OCI-LY3 (cell line): ENCODE measurements around the gene GPR55.

Experiments used
- H2AFZ ChIP-seq: fragments of 200-600, 300-600 bp; shearing (Covaris generic); 2 replicates; pipeline ENCODE4 v1.6.0; 2014; ENCODE audit warnings: antibody characterized with exemption, low read depth, low read length
- H3K27ac ChIP-seq: fragments of 200-600, 300-600 bp; sonication (generic); 2 replicates; pipeline ENCODE4 v1.5.1; 2014; ENCODE audit warnings: mild to moderate bottlenecking, low read length, moderate library complexity, mixed read lengths
- H3K27me3 ChIP-seq: fragments of 200-600, 300-600 bp; sonication (generic); 2 replicates; pipeline ENCODE4 v1.6.1; 2014; ENCODE audit warnings: low read depth, low read length, mixed read lengths
- H3K36me3 ChIP-seq: fragments of 200-600, 300-600 bp; sonication (generic); replicated peaks from 2 replicates; pipeline ENCODE3; 2014; ENCODE audit warnings: low read depth, low read length, mixed read lengths
- H3K4me1 ChIP-seq: fragments of 300-600, 200-600 bp; sonication (generic); 2 replicates; pipeline ENCODE4 v1.6.1; 2014; ENCODE audit warnings: low read length, mixed read lengths
- H3K4me2 ChIP-seq: fragments of 200-600, 300-600 bp; sonication (generic); 2 replicates; pipeline ENCODE4 v1.6.1; 2014; ENCODE audit warnings: low read length, mixed read lengths
- H3K4me3 ChIP-seq: fragments of 300-600, 200-600 bp; sonication (generic); 2 replicates; pipeline ENCODE4 v1.5.1; 2014; ENCODE audit warnings: antibody characterized with exemption, mild to moderate bottlenecking, low read length, moderate library complexity
- H3K79me2 ChIP-seq: fragments of 300-600, 200-600 bp; shearing (Covaris generic); 2 replicates; pipeline ENCODE4 v1.6.1; 2014; ENCODE audit warnings: mild to moderate bottlenecking, low read length, mixed read lengths
- H3K9ac ChIP-seq: fragments of 300-600, 200-600 bp; shearing (Covaris generic); 2 replicates; pipeline ENCODE4 v1.6.0; 2014; ENCODE audit warnings: mild to moderate bottlenecking, low read length, moderate library complexity
- H3K9me3 ChIP-seq: fragments of 200-600, 300-600 bp; shearing (Covaris generic); 2 replicates; pipeline ENCODE4 v1.6.1; 2014; ENCODE audit warnings: low read length, mixed read lengths; ENCODE audit not compliant: insufficient read depth
- H4K20me1 ChIP-seq: fragments of 200-600, 300-600 bp; sonication (generic); 2 replicates; pipeline ENCODE4 v1.6.1; 2016; ENCODE audit warnings: low read length, mixed read lengths; ENCODE audit not compliant: insufficient read depth
- CTCF ChIP-seq: fragments of 200-600, 300-600 bp; sonication (generic); IDR thresholded peaks from 2 replicates; pipeline ENCODE4 v1.5.1; 2014; ENCODE audit warnings: antibody characterized with exemption, low read length, low read depth
- EZH2phosphoT487 ChIP-seq: fragments of 200-600 bp; shearing (Covaris generic); IDR thresholded peaks from 2 replicates; pipeline ENCODE4 v1.6.1; 2018; ENCODE audit warnings: antibody characterized with exemption, mixed run types, low read depth

The GPR55 gene

GRCh38 chr2:230914886-230915285 is 10.2 kb downstream of the GPR55 start:
- no peak overlapping the region for H3K9ac ChIP-seq
- peaks cover 37% of the 10 kb centered on the region for H3K4me1 ChIP-seq
- H3K4me2 ChIP-seq: peak overlapping the region; percentile 16; the same call in 1 of the 2 replicates
- H3K36me3 ChIP-seq: no peaks in the 10 kb centered on the region
- no peak for TF ChIP-seq EZH2phosphoT487
- no peak for TF ChIP-seq CTCF
- H2AFZ ChIP-seq: no peak overlapping the region
- no peaks in the 10 kb centered on the region for H3K9me3 ChIP-seq
- no peaks in the 10 kb centered on the region for H4K20me1 ChIP-seq
- H3K27me3 ChIP-seq: no peaks in the 10 kb centered on the region
- H3K27ac ChIP-seq: no peak overlapping the region
- no peak overlapping the region for H3K4me3 ChIP-seq
- H3K79me2 ChIP-seq: no peaks in the 10 kb centered on the region

- H2AFZ ChIP-seq: no peak overlapping the region
- no peaks in the 10 kb centered on the region for H3K79me2 ChIP-seq
- H3K9ac ChIP-seq: no peak overlapping the region
- no peaks in the 10 kb centered on the region for H3K36me3 ChIP-seq
- H3K27me3 ChIP-seq: no peaks in the 10 kb centered on the region
- H3K9me3 ChIP-seq: no peaks in the 10 kb centered on the region
- H3K4me1 ChIP-seq: peaks cover 37% of the 10 kb centered on the region
- H3K27ac ChIP-seq: no peak overlapping the region
- TF ChIP-seq EZH2phosphoT487 (no peak), CTCF (peak; percentile 75)
- H3K4me3 ChIP-seq: no peak overlapping the region
- H3K4me2 ChIP-seq: peak overlapping the region; percentile 13; the same call in 1 of the 2 replicates
- H4K20me1 ChIP-seq: no peaks in the 10 kb centered on the region
Measured at GRCh38 chr2:230913406-230914143, 11.5 kb downstream of the GPR55 start.

GRCh38 chr2:230912724-230913123 is 12.3 kb downstream of the GPR55 start:
- no peak overlapping the region for H3K9ac ChIP-seq
- peaks cover 37% of the 10 kb centered on the region for H3K4me1 ChIP-seq
- H3K27ac ChIP-seq: no peak overlapping the region
- no peak overlapping the region for H2AFZ ChIP-seq
- no peaks in the 10 kb centered on the region for H3K36me3 ChIP-seq
- H3K4me3 ChIP-seq: no peak overlapping the region
- H3K9me3 ChIP-seq: no peaks in the 10 kb centered on the region
- H3K79me2 ChIP-seq: no peaks in the 10 kb centered on the region
- no peaks in the 10 kb centered on the region for H3K27me3 ChIP-seq
- H3K4me2 ChIP-seq: no peak overlapping the region
- TF ChIP-seq CTCF: no peak
- no peak for TF ChIP-seq EZH2phosphoT487
- H4K20me1 ChIP-seq: no peaks in the 10 kb centered on the region

GRCh38 chr2:230912046-230912445 is 13.0 kb downstream of the GPR55 start:
- H3K9ac ChIP-seq: no peak overlapping the region
- no peak for TF ChIP-seq EZH2phosphoT487
- no peak for TF ChIP-seq CTCF
- H3K79me2 ChIP-seq: no peaks in the 10 kb centered on the region
- no peak overlapping the region for H3K27ac ChIP-seq
- H3K9me3 ChIP-seq: no peaks in the 10 kb centered on the region
- H2AFZ ChIP-seq: no peak overlapping the region
- H3K36me3 ChIP-seq: no peaks in the 10 kb centered on the region
- H4K20me1 ChIP-seq: no peaks in the 10 kb centered on the region
- no peak overlapping the region for H3K4me2 ChIP-seq
- H3K4me1 ChIP-seq: peaks cover 37% of the 10 kb centered on the region
- no peak overlapping the region for H3K4me3 ChIP-seq
- H3K27me3 ChIP-seq: no peaks in the 10 kb centered on the region
